Caco-2 (cell line): Measurements from ENCODE around the gene CCZ1B. TPM values are rescaled to one million over a fixed set of nuclear protein-coding genes. Genes with fewer than 3 reads are reported as not detected.
"Not testable (repeated sequence)": the region's sequence is repeated elsewhere in the genome, so short reads cannot be mapped to it uniquely, and the experiment has no call there.

Experiments used
- BruUV-seq: library from RNA; stranded (reverse); fragments of 400-500 nt; replicated peaks from 2 replicates; lab custom pipeline; 2021; lab: Mats Ljungman, UMichigan
- CTCF ChIA-PET: fragments of 300-600 bp; sonication (Branson Sonifier 250); formaldehyde crosslinking; loops from one replicate; lab custom pipeline; 2022; ENCODE audit warnings: antibody characterized with exemption; lab: Charles Lee
- POLR2A ChIA-PET: fragments of 300-600 bp; sonication (Branson Sonifier 250); formaldehyde crosslinking; loops from one replicate; lab custom pipeline; 2022; ENCODE audit warnings: antibody characterized with exemption; lab: Charles Lee
- DNase-seq, 2 experiments: peaks; one replicate each; pipeline versions ENCODE4 v3.0.0 to v3.0.0-alpha.2; 2020 to 2022
- H3K27me3 ChIP-seq: replicated peaks from 2 replicates; pipeline ENCODE4 v1.6.0; 2011; ENCODE audit warnings: low read length; ENCODE audit not compliant: control insufficient read depth, insufficient read depth
- H3K36me3 ChIP-seq: 2 replicates; pipeline ENCODE4 v1.5.1; 2011; ENCODE audit warnings: low read length; ENCODE audit not compliant: control insufficient read depth, insufficient read depth
- H3K4me1 ChIP-seq: fragments of 250-450 bp; sonication (Bioruptor Pico); 2 replicates; pipeline ENCODE4 v1.5.1; 2020; ENCODE audit warnings: mild to moderate bottlenecking
- H3K4me3 ChIP-seq: 2 replicates; pipeline ENCODE4 v1.5.1; 2011; ENCODE audit warnings: low read depth, mild to moderate bottlenecking, control low read depth, low read length
- H3K9me3 ChIP-seq: fragments of 250-450 bp; sonication (Bioruptor Pico); 2 replicates; pipeline ENCODE4 v1.5.1; 2020; ENCODE audit warnings: mild to moderate bottlenecking, moderate library complexity
- H3K27ac Mint-ChIP-seq: one replicate; pipeline ENCODE4 v1.8.0; 2022; ENCODE audit warnings: mixed read lengths; ENCODE audit not compliant: unreplicated experiment
- H3K27me3 Mint-ChIP-seq: one replicate; pipeline ENCODE4 v1.8.0; 2022; ENCODE audit warnings: mixed read lengths; ENCODE audit not compliant: insufficient read depth, unreplicated experiment
- H3K36me3 Mint-ChIP-seq: one replicate; pipeline ENCODE4 v1.8.0; 2022; ENCODE audit warnings: mild to moderate bottlenecking, mixed read lengths; ENCODE audit not compliant: insufficient read depth, unreplicated experiment
- H3K4me1 Mint-ChIP-seq: one replicate; pipeline ENCODE4 v1.8.0; 2022; ENCODE audit warnings: low read depth, mixed read lengths; ENCODE audit not compliant: unreplicated experiment
- H3K4me3 Mint-ChIP-seq: one replicate; pipeline ENCODE4 v1.8.0; 2022; ENCODE audit warnings: mild to moderate bottlenecking, moderate library complexity, mixed read lengths; ENCODE audit not compliant: unreplicated experiment
- H3K9me3 Mint-ChIP-seq: one replicate; pipeline ENCODE4 v1.8.0; 2022; ENCODE audit warnings: mixed read lengths; ENCODE audit not compliant: unreplicated experiment
- intact Hi-C: fragments of 100-400 bp; cut with micrococcal nuclease; formaldehyde crosslinking; loops from one replicate; pipeline ENCODE4 v1.10.0; 2022; ENCODE audit not compliant: unreplicated experiment
- total RNA-seq: library from RNA; stranded (reverse); gene quantifications from 2 replicates; pipeline ENCODE4 v1.2.3, GENCODE V29; 2022

The CCZ1B gene
- total RNA-seq, 1 experiment from 2014 or later, result 60.1 TPM

- H3K9me3 ChIP-seq, H3K27ac Mint-ChIP-seq, BruUV-seq, CTCF ChIA-PET, H3K4me3 Mint-ChIP-seq, DNase-seq, H3K27me3 ChIP-seq, H3K4me1 Mint-ChIP-seq, H3K36me3 ChIP-seq, H3K4me1 ChIP-seq, POLR2A ChIA-PET, H3K4me3 ChIP-seq, H3K27me3 Mint-ChIP-seq, H3K9me3 Mint-ChIP-seq, H3K36me3 Mint-ChIP-seq, intact Hi-C loops: not testable (repeated sequence)
Measured at GRCh38 chr7:6761186-6761585, 64.9 kb downstream of the CCZ1B start.

GRCh38 chr7:6753964-6754363, 72.1 kb downstream of the CCZ1B start, which contains the start of gene RSPH10B2:
Gene RSPH10B2, plus strand, starts transcription at chr7:6754103. Its CDS starts 3,575 bp downstream, at chr7:6757678.
- H3K27me3 ChIP-seq, H3K4me3 ChIP-seq, intact Hi-C loops, H3K4me3 Mint-ChIP-seq, H3K36me3 Mint-ChIP-seq, H3K36me3 ChIP-seq, CTCF ChIA-PET, H3K4me1 ChIP-seq, H3K9me3 ChIP-seq, H3K4me1 Mint-ChIP-seq, H3K27me3 Mint-ChIP-seq, BruUV-seq, DNase-seq, H3K9me3 Mint-ChIP-seq, POLR2A ChIA-PET, H3K27ac Mint-ChIP-seq: not testable (repeated sequence)

GRCh38 chr7:6750173-6750572, 75.9 kb downstream of the CCZ1B start:
- H3K4me3 Mint-ChIP-seq, H3K27ac Mint-ChIP-seq, intact Hi-C loops, H3K4me3 ChIP-seq, DNase-seq, H3K9me3 Mint-ChIP-seq, BruUV-seq, H3K4me1 ChIP-seq, H3K27me3 ChIP-seq, H3K9me3 ChIP-seq, POLR2A ChIA-PET, H3K27me3 Mint-ChIP-seq, H3K4me1 Mint-ChIP-seq, CTCF ChIA-PET, H3K36me3 ChIP-seq: not testable (repeated sequence)
- H3K36me3 Mint-ChIP-seq, result peaks cover 14% of the 10 kb centered on the region

GRCh38 chr7:6749335-6749734, 76.7 kb downstream of the CCZ1B start:
- H3K27me3 Mint-ChIP-seq, H3K4me1 Mint-ChIP-seq, H3K4me1 ChIP-seq, H3K9me3 Mint-ChIP-seq, DNase-seq, H3K4me3 ChIP-seq, H3K27me3 ChIP-seq, BruUV-seq, POLR2A ChIA-PET, H3K4me3 Mint-ChIP-seq, intact Hi-C loops, H3K27ac Mint-ChIP-seq, H3K36me3 ChIP-seq, CTCF ChIA-PET, H3K9me3 ChIP-seq: not testable (repeated sequence)
- peaks cover 20% of the 10 kb centered on the region for H3K36me3 Mint-ChIP-seq

Other genes with a start within 250 kb of the CCZ1B start
- 69.9 and 78.9 TPM in 2 replicates for gene ZDHHC4, start 248.8 kb downstream of the CCZ1B start, total RNA-seq
- gene INTS15, start 236.3 kb downstream of the CCZ1B start, total RNA-seq, result 24.7 and 29.6 TPM in 2 replicates
- gene ZNF853, start 210.7 kb downstream of the CCZ1B start, total RNA-seq, result 10.1 and 12.3 TPM in 2 replicates
- gene ZNF316, start 189.0 kb downstream of the CCZ1B start, total RNA-seq, result 34.1 and 34.3 TPM in 2 replicates
- gene ZNF12, start 119.3 kb downstream of the CCZ1B start, total RNA-seq, result 26.1 and 30.4 TPM in 2 replicates
- 0.45 TPM in 1 of 2 replicates, not detected in the other for gene RSPH10B2, start 72.2 kb downstream of the CCZ1B start, total RNA-seq